Measurements from ENCODE around the gene ORC5.
"Not testable (repeated sequence)": the region's sequence is repeated elsewhere in the genome, so short reads cannot be mapped to it uniquely, and the experiment has no call there.

The ORC5 gene

GRCh38 chr7:104207731-104208420, at the start of gene ORC5:
Gene ORC5 (minus strand): TSS chr7:104208013. CDS start chr7:104207904, 109 bp downstream.
- DNase-seq: peak; percentile 77

- DNase-seq: no peak
Measured at GRCh38 chr7:104255616-104256015, 47.8 kb upstream of the ORC5 start.

- no peak for DNase-seq
Measured at GRCh38 chr7:104255194-104255593, 47.4 kb upstream of the ORC5 start.

- no peak for DNase-seq
Measured at GRCh38 chr7:104254696-104255095, 46.9 kb upstream of the ORC5 start.

- no peak for DNase-seq
Measured at GRCh38 chr7:104252409-104253134, 44.8 kb upstream of the ORC5 start.

GRCh38 chr7:104242638-104243037, 34.8 kb upstream of the ORC5 start:
- DNase-seq: no peak

- DNase-seq: no peak
Measured at GRCh38 chr7:104241538-104242209, 33.9 kb upstream of the ORC5 start.

- no peak for DNase-seq
Measured at GRCh38 chr7:104241135-104241534, 33.3 kb upstream of the ORC5 start.

GRCh38 chr7:104240401-104240800, 32.6 kb upstream of the ORC5 start:
- no peak for DNase-seq

- not testable (repeated sequence) for DNase-seq
Measured at GRCh38 chr7:104234990-104235389, 27.2 kb upstream of the ORC5 start.

GRCh38 chr7:104231054-104232046, 23.5 kb upstream of the ORC5 start:
- DNase-seq: peak; percentile 28

GRCh38 chr7:104230606-104231005, 22.8 kb upstream of the ORC5 start:
- DNase-seq: no peak

GRCh38 chr7:104228442-104228841, 20.6 kb upstream of the ORC5 start:
- no peak for DNase-seq

GRCh38 chr7:104225451-104225850, 17.6 kb upstream of the ORC5 start:
- DNase-seq: no peak

GRCh38 chr7:104217620-104218019, 9.8 kb upstream of the ORC5 start:
- no peak for DNase-seq

- DNase-seq: no peak
Measured at GRCh38 chr7:104209063-104209462, 1.2 kb upstream of the ORC5 start.

- DNase-seq: no peak
Measured at GRCh38 chr7:104208421-104208780, 588 bp upstream of the ORC5 start.

GRCh38 chr7:104207348-104207730, 474 bp downstream of the ORC5 start:
- no peak for DNase-seq

- DNase-seq: no peak
Measured at GRCh38 chr7:104206841-104207240, 972 bp downstream of the ORC5 start.

- no peak for DNase-seq
Measured at GRCh38 chr7:104198673-104199278, 9.0 kb downstream of the ORC5 start.

GRCh38 chr7:104196161-104196560, 11.7 kb downstream of the ORC5 start:
- no peak for DNase-seq

GRCh38 chr7:104192434-104192833, 15.4 kb downstream of the ORC5 start:
- no peak for DNase-seq

Measured in activated T-cell treated with anti-CD3 and anti-CD28 coated beads, Interleukin-2, amount 50 U/mL, for 1 hour (primary cell).